Astrocyte (in vitro differentiated cells and primary cell): Measurements from ENCODE around the gene RUNX1. TPM values are rescaled to one million over a fixed set of nuclear protein-coding genes. Genes with fewer than 3 reads are reported as not detected.

Experiments
- DNase-seq: peaks from one replicate; pipeline ENCODE4 v3.0.0-alpha.2; 2010; ENCODE audit warnings: low read depth
- FAIRE-seq: peaks from 2 replicates; lab custom pipeline; 2011; peaks lifted over from hg19 to GRCh38; lab: Jason Lieb, UNC
- H2AFZ ChIP-seq: 2 replicates; pipeline ENCODE4 v1.6.0; 2012; ENCODE audit warnings: low read depth, low read length, inconsistent platforms
- H3K27ac ChIP-seq: 2 replicates; pipeline ENCODE4 v1.5.1; 2011; ENCODE audit warnings: low read depth, low read length, inconsistent platforms
- H3K27me3 ChIP-seq: 2 replicates; pipeline ENCODE4 v1.6.0; 2011; ENCODE audit warnings: low read length, inconsistent platforms; ENCODE audit not compliant: insufficient read depth
- H3K36me3 ChIP-seq: 2 replicates; pipeline ENCODE4 v1.5.1; 2011; ENCODE audit warnings: low read length, inconsistent platforms; ENCODE audit not compliant: insufficient read depth
- H3K4me1 ChIP-seq: 2 replicates; pipeline ENCODE4 v1.5.1; 2011; ENCODE audit warnings: low read length, inconsistent platforms; ENCODE audit not compliant: insufficient read depth
- H3K4me2 ChIP-seq: 2 replicates; pipeline ENCODE4 v1.6.0; 2012; ENCODE audit warnings: low read length, inconsistent platforms
- H3K4me3 ChIP-seq: 2 replicates; pipeline ENCODE4 v1.5.1; 2011; ENCODE audit warnings: low read depth, mild to moderate bottlenecking, low read length, inconsistent platforms; ENCODE audit not compliant: insufficient read depth
- H3K79me2 ChIP-seq: 2 replicates; pipeline ENCODE4 v1.6.0; 2012; ENCODE audit warnings: mild to moderate bottlenecking, low read length, inconsistent platforms; ENCODE audit not compliant: insufficient read depth
- H3K9ac ChIP-seq: 2 replicates; pipeline ENCODE4 v1.6.0; 2012; ENCODE audit warnings: mild to moderate bottlenecking, low read length, inconsistent platforms
- H3K9me3 ChIP-seq: 2 replicates; pipeline ENCODE4 v1.5.1; 2012; ENCODE audit warnings: low read depth, mild to moderate bottlenecking, low read length, inconsistent platforms; ENCODE audit not compliant: insufficient read depth
- H4K20me1 ChIP-seq: 2 replicates; pipeline ENCODE4 v1.6.0; 2012; ENCODE audit warnings: low read length, inconsistent platforms; ENCODE audit not compliant: insufficient read depth
- H3K27ac Mint-ChIP-seq: one replicate; pipeline ENCODE4 v1.8.0; 2021; ENCODE audit warnings: mild to moderate bottlenecking, mixed read lengths; ENCODE audit not compliant: unreplicated experiment
- H3K27me3 Mint-ChIP-seq: one replicate; pipeline ENCODE4 v1.8.0; 2021; ENCODE audit warnings: low read depth, mixed read lengths; ENCODE audit not compliant: unreplicated experiment
- H3K36me3 Mint-ChIP-seq: one replicate; pipeline ENCODE4 v1.8.0; 2021; ENCODE audit warnings: low read depth, mixed read lengths; ENCODE audit not compliant: unreplicated experiment
- H3K4me1 Mint-ChIP-seq: one replicate; pipeline ENCODE4 v1.8.0; 2021; ENCODE audit warnings: low read depth, mixed read lengths; ENCODE audit not compliant: unreplicated experiment
- H3K4me3 Mint-ChIP-seq: one replicate; pipeline ENCODE4 v1.8.0; 2021; ENCODE audit warnings: mild to moderate bottlenecking, moderate library complexity, mixed read lengths; ENCODE audit not compliant: unreplicated experiment
- H3K9me3 Mint-ChIP-seq: one replicate; pipeline ENCODE4 v1.8.0; 2021; ENCODE audit warnings: mild to moderate bottlenecking, mixed read lengths; ENCODE audit not compliant: unreplicated experiment
- EZH2 ChIP-seq: IDR thresholded peaks from 2 replicates; pipeline ENCODE4 v1.6.1; 2012; ENCODE audit warnings: mild to moderate bottlenecking, low read length, inconsistent platforms; ENCODE audit not compliant: insufficient read depth
- total RNA-seq: library from RNA; stranded (reverse); gene quantifications from 2 replicates; pipeline ENCODE4 v1.2.1, GENCODE V29; 2021
- TF ChIP-seq, protein P1 (sequence below): IDR thresholded peaks from 2 replicates; pipeline ENCODE4 v1.5.1; 2011; ENCODE audit warnings: low read depth, mild to moderate bottlenecking, inconsistent platforms, low read length, moderate library complexity; ENCODE audit not compliant: insufficient read depth

The RUNX1 gene
- total RNA-seq, 1 donor from 2014 or later, result 84.6 TPM

DNA sequence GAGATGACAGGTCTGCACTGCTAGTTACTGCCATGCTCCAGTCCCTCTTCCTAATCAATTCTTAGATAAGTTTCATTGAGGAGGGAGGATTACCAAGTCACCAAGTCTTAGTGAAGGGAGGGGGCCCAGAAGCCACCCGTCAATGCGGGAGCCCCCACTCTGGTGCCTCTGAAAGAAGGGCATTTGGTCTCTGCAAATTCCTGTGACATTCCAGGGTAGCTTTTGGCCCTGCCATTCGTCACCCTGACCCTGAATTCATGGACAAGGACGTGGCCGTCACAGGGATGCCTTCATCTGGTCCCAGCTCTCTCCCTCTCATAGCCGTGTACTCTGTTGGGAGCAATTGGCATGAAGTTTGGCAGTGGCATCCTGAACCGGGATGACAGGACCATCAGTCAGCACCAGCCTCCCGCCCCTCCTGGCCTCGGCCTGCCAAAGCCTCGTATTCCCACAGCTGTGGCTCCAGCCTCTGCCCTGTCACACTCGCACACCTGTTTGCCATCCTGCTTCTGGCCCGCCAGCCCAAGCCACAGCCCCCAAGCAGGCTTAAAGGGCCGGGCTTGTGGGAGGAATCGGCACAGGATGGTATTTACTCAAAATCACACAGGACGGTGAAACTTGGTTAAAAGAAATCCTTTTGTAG is 229.6 kb downstream of the RUNX1 start:
- Histone ChIP-seq H3K79me2 (peaks cover 48% of the 10 kb centered on the region), H3K4me3 (no peak overlapping the region), H3K9me3 (no peaks in the 10 kb centered on the region), H3K27ac (no peak overlapping the region), H3K36me3 (peaks cover 61% of the 10 kb centered on the region), H3K9ac (no peak overlapping the region), H2AFZ (no peak overlapping the region), H4K20me1 (peaks cover 86% of the 10 kb centered on the region), H3K27me3 (no peaks in the 10 kb centered on the region), H3K4me1 (peaks cover 9% of the 10 kb centered on the region), H3K4me2 (no peak overlapping the region)
- no peak for DNase-seq
- Mint-ChIP-seq H3K36me3 (peaks cover 58% of the 10 kb centered on the region), H3K4me3 (no peak overlapping the region), H3K27me3 (no peaks in the 10 kb centered on the region), H3K4me1 (peaks cover 49% of the 10 kb centered on the region), H3K9me3 (no peaks in the 10 kb centered on the region), H3K27ac (no peak overlapping the region)
- no peak for FAIRE-seq
- no peak for TF ChIP-seq EZH2

DNA sequence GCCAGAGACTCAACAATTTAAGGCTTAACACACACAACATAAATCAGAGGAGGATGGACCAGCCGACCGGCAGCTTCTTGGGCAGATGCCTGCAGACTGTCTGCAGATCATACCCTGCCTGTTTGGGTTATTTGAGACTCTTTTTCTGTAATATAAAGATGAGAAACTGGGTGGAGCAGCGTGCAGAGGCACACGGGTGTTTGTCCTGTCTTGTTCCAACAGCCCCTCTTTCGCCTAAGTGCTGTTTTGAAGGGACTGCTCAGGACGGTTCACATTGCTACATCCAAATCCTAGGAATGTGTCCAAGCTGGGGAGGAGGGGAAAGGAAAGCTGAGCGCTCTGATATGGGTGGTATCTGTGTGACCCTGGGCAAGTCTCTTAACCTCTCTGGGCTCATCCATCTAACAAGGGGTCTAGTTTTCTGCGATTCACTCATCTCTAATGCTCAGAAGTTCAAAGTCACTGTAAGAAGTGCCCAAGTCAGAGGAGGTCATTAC is 230.4 kb downstream of the RUNX1 start:
- Histone ChIP-seq H3K79me2 (peaks cover 43% of the 10 kb centered on the region), H3K9me3 (no peaks in the 10 kb centered on the region), H2AFZ (no peak overlapping the region), H3K9ac (no peak overlapping the region), H3K36me3 (peaks cover 67% of the 10 kb centered on the region), H3K4me2 (no peak overlapping the region), H3K27ac (no peak overlapping the region), H3K4me3 (no peak overlapping the region), H3K4me1 (peaks cover 17% of the 10 kb centered on the region), H4K20me1 (peaks cover 90% of the 10 kb centered on the region), H3K27me3 (no peaks in the 10 kb centered on the region)
- Mint-ChIP-seq H3K36me3 (peaks cover 55% of the 10 kb centered on the region), H3K4me3 (no peak overlapping the region), H3K4me1 (peaks cover 54% of the 10 kb centered on the region), H3K9me3 (no peaks in the 10 kb centered on the region), H3K27me3 (no peaks in the 10 kb centered on the region), H3K27ac (peak overlapping the region; percentile 70)
- FAIRE-seq (no peak), DNase-seq (no peak)
- TF ChIP-seq EZH2, result no peak
- TF ChIP-seq, protein P1, sequence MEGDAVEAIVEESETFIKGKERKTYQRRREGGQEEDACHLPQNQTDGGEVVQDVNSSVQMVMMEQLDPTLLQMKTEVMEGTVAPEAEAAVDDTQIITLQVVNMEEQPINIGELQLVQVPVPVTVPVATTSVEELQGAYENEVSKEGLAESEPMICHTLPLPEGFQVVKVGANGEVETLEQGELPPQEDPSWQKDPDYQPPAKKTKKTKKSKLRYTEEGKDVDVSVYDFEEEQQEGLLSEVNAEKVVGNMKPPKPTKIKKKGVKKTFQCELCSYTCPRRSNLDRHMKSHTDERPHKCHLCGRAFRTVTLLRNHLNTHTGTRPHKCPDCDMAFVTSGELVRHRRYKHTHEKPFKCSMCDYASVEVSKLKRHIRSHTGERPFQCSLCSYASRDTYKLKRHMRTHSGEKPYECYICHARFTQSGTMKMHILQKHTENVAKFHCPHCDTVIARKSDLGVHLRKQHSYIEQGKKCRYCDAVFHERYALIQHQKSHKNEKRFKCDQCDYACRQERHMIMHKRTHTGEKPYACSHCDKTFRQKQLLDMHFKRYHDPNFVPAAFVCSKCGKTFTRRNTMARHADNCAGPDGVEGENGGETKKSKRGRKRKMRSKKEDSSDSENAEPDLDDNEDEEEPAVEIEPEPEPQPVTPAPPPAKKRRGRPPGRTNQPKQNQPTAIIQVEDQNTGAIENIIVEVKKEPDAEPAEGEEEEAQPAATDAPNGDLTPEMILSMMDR, result no peak

GRCh38 chr21:34817821-34818661 is 231.1 kb downstream of the RUNX1 start:
- H3K4me3 ChIP-seq, result no peak overlapping the region
- H3K9me3 Mint-ChIP-seq, result no peaks in the 10 kb centered on the region
- TF ChIP-seq, protein P1, result no peak
- TF ChIP-seq EZH2, result no peak
- no peak overlapping the region for H3K9ac ChIP-seq
- no peak overlapping the region for H3K4me2 ChIP-seq
- H3K79me2 ChIP-seq, result peaks cover 45% of the 10 kb centered on the region
- H3K4me1 Mint-ChIP-seq, result peaks cover 57% of the 10 kb centered on the region
- no peak overlapping the region for H3K4me3 Mint-ChIP-seq
- H3K27me3 ChIP-seq, result no peaks in the 10 kb centered on the region
- H3K9me3 ChIP-seq, result no peaks in the 10 kb centered on the region
- FAIRE-seq, result no peak
- H2AFZ ChIP-seq, result no peak overlapping the region
- H3K36me3 Mint-ChIP-seq, result peaks cover 57% of the 10 kb centered on the region
- H3K27me3 Mint-ChIP-seq, result no peaks in the 10 kb centered on the region
- no peak for DNase-seq
- peaks cover 69% of the 10 kb centered on the region for H3K36me3 ChIP-seq
- peaks cover 23% of the 10 kb centered on the region for H3K4me1 ChIP-seq
- peak overlapping the region; percentile 70 for H3K27ac Mint-ChIP-seq
- H4K20me1 ChIP-seq, result peaks cover 92% of the 10 kb centered on the region
- no peak overlapping the region for H3K27ac ChIP-seq
